Peyer's patch (tissue), 4 donors: ENCODE results near the gene PRR5L. TPM values are rescaled to one million over a fixed set of nuclear protein-coding genes. Genes with fewer than 3 reads are reported as not detected.

ENCODE experiments used
- DNase-seq, 3 donors: peaks; one replicate each; pipeline ENCODE4 v3.0.0-alpha.2; 2017 to 2019
- H3K27ac ChIP-seq, 4 donors: fragments of 200-600 bp; sonication (generic); one replicate each; pipeline ENCODE4 v1.5.1; 2016 to 2019
- H3K27me3 ChIP-seq, 2 donors: fragments of 200-600 bp; sonication (generic); one replicate each; pipeline ENCODE4 v1.5.1; 2019
- H3K36me3 ChIP-seq, 3 donors: fragments of 200-600 bp; sonication (generic); one replicate each; pipeline ENCODE4 v1.5.1; 2016 to 2019
- H3K4me1 ChIP-seq, 4 donors: fragments of 200-600 bp; sonication (generic); one replicate each; pipeline ENCODE4 v1.5.1; 2016 to 2019
- H3K4me3 ChIP-seq, 4 donors: fragments of 200-600 bp; sonication (generic); 1 replicate in 3 of 4; 2 replicates in 1 of 4; pipeline ENCODE4 v1.5.1; 2016 to 2019; ENCODE audit warnings: mild to moderate bottlenecking in 1 of 4
- H3K9me3 ChIP-seq, 4 donors: fragments of 200-600 bp; sonication (generic); one replicate each; pipeline ENCODE4 v1.5.1; 2016 to 2019; ENCODE audit warnings: mild to moderate bottlenecking in 1 of 4
- CTCF ChIP-seq, 6 experiments: fragments of 450-650 bp in 4 of 6; fragments of 200-600 bp in 2 of 6; sonication (generic) in 1 of 6; IDR thresholded peaks; one replicate each; pipeline ENCODE4 v1.5.1; 2017 to 2019; ENCODE audit warnings: antibody characterized with exemption in 6 of 6, mild to moderate bottlenecking in 3 of 6, moderate library complexity in 1 of 6
- POLR2A ChIP-seq, 2 donors: fragments of 450-650 bp; IDR thresholded peaks; one replicate each; pipeline ENCODE4 v1.5.1; 2017; ENCODE audit warnings: antibody characterized with exemption in 2 of 2, mild to moderate bottlenecking in 2 of 2, moderate library complexity in 2 of 2
- total RNA-seq, 4 donors: library from RNA; depleted of rRNA; stranded (reverse); fragments of >200 nt; gene quantifications; one replicate each; pipeline ENCODE4 v1.1.0, GENCODE V29; 2016

Gene PRR5L
- total RNA-seq, 4 donors from 2014 or later: 74.3 to 100 (median 89.9) TPM

- Histone ChIP-seq H3K27me3 (no peaks in the 10 kb centered on the region), H3K4me1 (peaks cover 0 to 30% (median 0%) of the 10 kb centered on the region in 4 donors), H3K27ac (no peak overlapping the region), H3K4me3 (no peak overlapping the region), H3K9me3 (no peaks in the 10 kb centered on the region), H3K36me3 (peaks cover 0 to 71% (median 0%) of the 10 kb centered on the region in 3 donors)
- no peak for TF ChIP-seq CTCF (IDR thresholded peaks at IDR 0.05)
- no peak for TF ChIP-seq POLR2A (IDR thresholded peaks at IDR 0.05)
- DNase-seq: no peak
These were observed 202.6 kb downstream of the PRR5L start for GRCh38 chr11:36498721-36499120.

- no peak for DNase-seq
- peaks cover 0 to 65% (median 0%) of the 10 kb centered on the region in 3 donors for H3K36me3 ChIP-seq
These were observed 203.2 kb downstream of the PRR5L start for GRCh38 chr11:36499315-36499714.

GRCh38 chr11:36500315-36500721, 204.2 kb downstream of the PRR5L start:
- Histone ChIP-seq H3K36me3 (peaks cover 0 to 55% (median 0%) of the 10 kb centered on the region in 3 donors), H3K4me3 (no peak overlapping the region), H3K9me3 (no peaks in the 10 kb centered on the region), H3K27me3 (no peaks in the 10 kb centered on the region), H3K4me1 (peaks cover 0 to 30% (median 0%) of the 10 kb centered on the region in 4 donors), H3K27ac (peak overlapping the region in 3 of 4 donors; percentile 4 to 63 (median 57))
- DNase-seq: no peak
- TF ChIP-seq POLR2A (IDR thresholded peaks at IDR 0.05) (no peak), CTCF (IDR thresholded peaks at IDR 0.05) (no peak)

More at GRCh38 chr11:36499315-36499714, 203.2 kb downstream of the PRR5L start:
- no peaks in the 10 kb centered on the region for H3K27me3 ChIP-seq
- H3K27ac ChIP-seq: no peak overlapping the region
- peaks cover 0 to 30% (median 0%) of the 10 kb centered on the region in 4 donors for H3K4me1 ChIP-seq
- H3K4me3 ChIP-seq: no peak overlapping the region
- no peak for TF ChIP-seq POLR2A (IDR thresholded peaks at IDR 0.05)
- no peaks in the 10 kb centered on the region for H3K9me3 ChIP-seq

GRCh38 chr11:36501236-36501635, 205.1 kb downstream of the PRR5L start:
- Histone ChIP-seq H3K9me3 (no peaks in the 10 kb centered on the region), H3K27ac (peak overlapping the region in 3 of 4 donors; percentile 3 to 63 (median 57)), H3K36me3 (peaks cover 0 to 46% (median 0%) of the 10 kb centered on the region in 3 donors), H3K27me3 (no peaks in the 10 kb centered on the region), H3K4me1 (peaks cover 0 to 33% (median 0%) of the 10 kb centered on the region in 4 donors), H3K4me3 (no peak overlapping the region)
- DNase-seq: no peak
- TF ChIP-seq CTCF (IDR thresholded peaks at IDR 0.05) (no peak), POLR2A (IDR thresholded peaks at IDR 0.05) (no peak)

- no peaks in the 10 kb centered on the region for H3K27me3 ChIP-seq
- H3K4me1 ChIP-seq: peaks cover 0 to 17% (median 2%) of the 10 kb centered on the region in 4 donors
- no peaks in the 10 kb centered on the region for H3K9me3 ChIP-seq
- peak overlapping the region in 2 of 4 donors; percentile 84 to 99 for H3K4me3 ChIP-seq
- H3K36me3 ChIP-seq: no peaks in the 10 kb centered on the region
- TF ChIP-seq POLR2A (IDR thresholded peaks at IDR 0.05) (no peak), CTCF (IDR thresholded peaks at IDR 0.05) (no peak)
- DNase-seq: no peak
- H3K27ac ChIP-seq: peak overlapping the region in 2 of 4 donors; percentile 2 to 97
These were observed 211.9 kb downstream of the PRR5L start for GRCh38 chr11:36507824-36508489.

- no peaks in the 10 kb centered on the region for H3K36me3 ChIP-seq
- no peak for DNase-seq
- peak overlapping the region; percentile 86 to 97 (median 90) for H3K27ac ChIP-seq
- H3K27me3 ChIP-seq: no peaks in the 10 kb centered on the region
- TF ChIP-seq POLR2A (IDR thresholded peaks at IDR 0.05): no peak
- TF ChIP-seq CTCF (IDR thresholded peaks at IDR 0.05): no peak
- no peaks in the 10 kb centered on the region for H3K9me3 ChIP-seq
- H3K4me1 ChIP-seq: peaks cover 0 to 10% (median 2%) of the 10 kb centered on the region in 4 donors
- peak overlapping the region; percentile 84 to 99 (median 86) for H3K4me3 ChIP-seq
These were observed 212.7 kb downstream of the PRR5L start for GRCh38 chr11:36508743-36509142.
